Endodermal cell (in vitro differentiated cells): Measurements from ENCODE around the gene PRDM1. TPM values are rescaled to one million over a fixed set of nuclear protein-coding genes. Genes with fewer than 3 reads are reported as not detected.

ENCODE experiments used
- DNase-seq: peaks from one replicate; pipeline ENCODE4 v3.0.0-alpha.2; 2017
- H3K27ac ChIP-seq: 2 replicates; pipeline ENCODE4 v1.5.1; 2013; ENCODE audit warnings: mild to moderate bottlenecking, low read depth, low read length, moderate library complexity
- H3K27me3 ChIP-seq: 2 replicates; pipeline ENCODE4 v1.6.1; 2013; ENCODE audit warnings: mild to moderate bottlenecking, low read length, moderate library complexity; ENCODE audit not compliant: insufficient read depth, control insufficient read depth, poor library complexity, severe bottlenecking
- H3K36me3 ChIP-seq: 2 replicates; pipeline ENCODE4 v1.7.0; 2013; ENCODE audit warnings: mild to moderate bottlenecking, low read length, moderate library complexity; ENCODE audit not compliant: control insufficient read depth, insufficient read depth
- H3K4me1 ChIP-seq: one replicate; pipeline ENCODE4 v1.7.0; 2013; ENCODE audit warnings: low read length; ENCODE audit not compliant: control insufficient read depth, insufficient read depth
- H3K4me3 ChIP-seq: 2 replicates; pipeline ENCODE4 v1.5.1; 2013; ENCODE audit warnings: mild to moderate bottlenecking, low read length, moderate library complexity
- H3K9ac ChIP-seq: 2 replicates; pipeline ENCODE4 v1.6.1; 2013; ENCODE audit warnings: mild to moderate bottlenecking, low read length, moderate library complexity; ENCODE audit not compliant: poor library complexity, severe bottlenecking; ENCODE audit errors: extremely low read depth
- H3K9me3 ChIP-seq: 2 replicates; pipeline ENCODE4 v1.6.1; 2013; ENCODE audit warnings: mild to moderate bottlenecking, low read length, moderate library complexity; ENCODE audit not compliant: control insufficient read depth
- H3K27ac Mint-ChIP-seq: 2 replicates; pipeline ENCODE4 v1.8.0; 2020; ENCODE audit warnings: mixed read lengths
- H3K27me3 Mint-ChIP-seq: 2 replicates; pipeline ENCODE4 v1.8.0; 2021; ENCODE audit warnings: mild to moderate bottlenecking, mixed read lengths; ENCODE audit not compliant: insufficient read depth
- H3K36me3 Mint-ChIP-seq: 2 replicates; pipeline ENCODE4 v1.8.0; 2020; ENCODE audit warnings: low read depth, mixed read lengths
- H3K4me1 Mint-ChIP-seq: 2 replicates; pipeline ENCODE4 v1.8.0; 2020; ENCODE audit warnings: mixed read lengths
- H3K4me3 Mint-ChIP-seq: 2 replicates; pipeline ENCODE4 v1.8.0; 2020; ENCODE audit warnings: mild to moderate bottlenecking, moderate library complexity, mixed read lengths
- H3K9me3 Mint-ChIP-seq: 2 replicates; pipeline ENCODE4 v1.8.0; 2020; ENCODE audit warnings: mild to moderate bottlenecking, mixed read lengths
- WGBS, 2 experiments: methylation state at CpG; one replicate each; pipeline versions ENCODE4 v1.1.5 to v1.1.7; 2013; ENCODE audit warnings: missing lambda C conversion rate in 2 of 2, mixed read lengths in 1 of 2; ENCODE audit not compliant: insufficient coverage in 1 of 2, insufficient read length in 1 of 2; 5-methylcytosine and 5-hydroxymethylcytosine counted together
- total RNA-seq, 2 donors: library from RNA; stranded (reverse); fragmentation: NEBNext Ultra II Directional in 1 of 2; extraction: Animal tissue kit (Norgen Biotek cat#: 25700) in 1 of 2; gene quantifications; 2 replicates in 1 of 2; 3 replicates in 1 of 2; pipeline ENCODE4 v1.2.1, GENCODE V29; 2021
- TF ChIP-seq, protein P1 (sequence below): fragments of 200-600 bp; sonication (generic); conservative IDR thresholded peaks from 2 replicates; pipeline ENCODE4 v1.5.0; 2021; ENCODE audit warnings: antibody characterized with exemption, mild to moderate bottlenecking

Gene PRDM1
- total RNA-seq, 2 donors from 2014 or later, result 54.0 to 74.3 TPM

DNA sequence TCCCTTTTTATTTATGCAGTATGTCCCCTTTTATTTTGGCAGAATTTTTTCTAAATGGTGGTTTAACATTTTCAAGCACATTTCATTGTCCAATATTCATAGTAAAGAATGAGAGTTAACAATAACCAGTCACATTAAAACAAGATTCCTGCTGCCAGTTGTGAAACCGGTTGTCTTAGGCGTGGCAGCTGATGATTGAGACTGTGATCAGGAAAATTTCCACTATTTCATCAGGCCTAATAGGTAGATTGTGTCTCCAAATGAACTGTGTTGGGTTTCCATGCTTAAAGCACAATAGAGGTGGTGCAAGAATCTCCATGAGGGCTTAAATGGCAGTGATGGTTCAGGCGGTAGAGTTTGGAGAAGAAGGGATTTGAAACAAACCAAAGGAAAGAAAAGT, 15.3 kb downstream of the PRDM1 start:
- TF ChIP-seq, protein P1, sequence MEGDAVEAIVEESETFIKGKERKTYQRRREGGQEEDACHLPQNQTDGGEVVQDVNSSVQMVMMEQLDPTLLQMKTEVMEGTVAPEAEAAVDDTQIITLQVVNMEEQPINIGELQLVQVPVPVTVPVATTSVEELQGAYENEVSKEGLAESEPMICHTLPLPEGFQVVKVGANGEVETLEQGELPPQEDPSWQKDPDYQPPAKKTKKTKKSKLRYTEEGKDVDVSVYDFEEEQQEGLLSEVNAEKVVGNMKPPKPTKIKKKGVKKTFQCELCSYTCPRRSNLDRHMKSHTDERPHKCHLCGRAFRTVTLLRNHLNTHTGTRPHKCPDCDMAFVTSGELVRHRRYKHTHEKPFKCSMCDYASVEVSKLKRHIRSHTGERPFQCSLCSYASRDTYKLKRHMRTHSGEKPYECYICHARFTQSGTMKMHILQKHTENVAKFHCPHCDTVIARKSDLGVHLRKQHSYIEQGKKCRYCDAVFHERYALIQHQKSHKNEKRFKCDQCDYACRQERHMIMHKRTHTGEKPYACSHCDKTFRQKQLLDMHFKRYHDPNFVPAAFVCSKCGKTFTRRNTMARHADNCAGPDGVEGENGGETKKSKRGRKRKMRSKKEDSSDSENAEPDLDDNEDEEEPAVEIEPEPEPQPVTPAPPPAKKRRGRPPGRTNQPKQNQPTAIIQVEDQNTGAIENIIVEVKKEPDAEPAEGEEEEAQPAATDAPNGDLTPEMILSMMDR, result no peak
- no peak overlapping the region for H3K27ac Mint-ChIP-seq

DNA sequence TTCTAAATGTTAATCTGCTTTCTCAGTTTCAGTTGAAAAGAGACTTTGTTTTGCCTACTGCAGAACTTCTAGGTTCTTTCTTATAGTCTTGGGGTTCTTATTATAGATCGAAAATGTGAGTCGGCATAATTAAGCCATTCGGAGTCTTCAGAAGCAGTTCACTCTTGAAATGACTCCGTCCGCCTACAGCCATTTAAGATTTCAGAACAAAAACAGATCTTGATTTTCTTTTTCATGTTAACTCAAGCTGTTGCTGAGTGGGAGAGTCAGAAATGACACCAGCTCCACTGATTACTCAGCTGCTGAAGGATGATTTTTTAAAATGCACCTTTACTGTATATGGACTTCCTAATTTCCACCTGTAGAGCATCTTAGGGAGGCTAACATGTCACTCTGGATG, 15.9 kb downstream of the PRDM1 start:
- no peak overlapping the region for H3K27ac Mint-ChIP-seq
- DNase-seq, result no peak
- H3K4me1 Mint-ChIP-seq, result peaks cover 63% of the 10 kb centered on the region
- 94 to 100% methylated on average over 5 of the region's 5 CpGs for WGBS, 2 experiments
- peaks cover 80% of the 10 kb centered on the region for H3K36me3 Mint-ChIP-seq
- no peak overlapping the region for H3K27ac ChIP-seq
- no peak overlapping the region for H3K4me3 Mint-ChIP-seq
- peaks cover 13% of the 10 kb centered on the region for H3K4me1 ChIP-seq
- H3K27me3 ChIP-seq, result no peaks in the 10 kb centered on the region
- no peaks in the 10 kb centered on the region for H3K27me3 Mint-ChIP-seq
- TF ChIP-seq, protein P1, result no peak
- H3K4me3 ChIP-seq, result no peak overlapping the region
- H3K9me3 ChIP-seq, result no peaks in the 10 kb centered on the region
- no peak overlapping the region for H3K9ac ChIP-seq
- peaks cover 93% of the 10 kb centered on the region for H3K36me3 ChIP-seq
- H3K9me3 Mint-ChIP-seq, result no peaks in the 10 kb centered on the region

More for the DNA sequence above, 15.3 kb downstream of the PRDM1 start:
- Histone ChIP-seq H3K4me3 (no peak overlapping the region), H3K27ac (no peak overlapping the region), H3K9me3 (no peaks in the 10 kb centered on the region), H3K9ac (no peak overlapping the region), H3K4me1 (peaks cover 13% of the 10 kb centered on the region), H3K27me3 (no peaks in the 10 kb centered on the region), H3K36me3 (peaks cover 93% of the 10 kb centered on the region)
- 97% methylated on average over 3 of the region's 3 CpGs; no CpG with 5 or more reads in 1 of the 2 experiments for WGBS, 2 experiments
- no peak for DNase-seq
- Mint-ChIP-seq H3K4me1 (peaks cover 63% of the 10 kb centered on the region), H3K36me3 (peaks cover 78% of the 10 kb centered on the region), H3K27me3 (no peaks in the 10 kb centered on the region), H3K4me3 (no peak overlapping the region), H3K9me3 (no peaks in the 10 kb centered on the region)

DNA sequence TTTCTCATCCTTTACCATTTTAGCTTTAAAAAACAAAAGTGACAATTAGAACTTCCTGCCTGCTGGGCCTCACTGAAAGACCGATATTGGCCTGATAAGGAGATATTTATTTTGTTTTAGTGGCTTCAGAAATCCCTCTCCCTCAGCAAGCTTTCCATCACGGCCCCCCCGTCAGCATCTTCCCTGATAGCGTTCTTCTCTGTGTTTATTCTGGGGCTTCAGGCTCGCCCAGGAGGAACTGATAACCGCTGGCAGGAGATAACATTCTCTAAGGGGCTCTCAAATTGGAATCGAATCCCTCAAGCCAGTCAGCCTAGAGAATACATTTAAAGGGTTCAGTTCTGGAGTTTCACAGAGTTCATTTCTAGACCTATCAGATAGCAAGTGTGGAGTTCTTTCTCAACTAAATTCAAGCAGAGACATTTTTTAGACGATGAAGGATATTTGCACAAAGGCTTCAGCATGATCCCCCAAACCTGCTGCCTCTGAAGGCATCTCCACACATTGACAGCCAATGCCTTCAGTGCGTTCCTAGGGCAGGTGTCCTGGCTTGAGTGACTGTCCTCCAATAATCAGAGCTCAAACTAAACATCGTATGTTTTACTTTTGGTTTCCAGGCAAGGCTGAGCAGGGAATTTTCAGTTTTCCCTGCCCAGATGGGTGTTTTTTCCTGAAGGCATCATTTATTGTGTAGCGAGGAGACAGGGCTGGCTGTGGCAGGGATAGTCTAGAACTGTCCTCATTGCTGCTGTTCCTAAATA, 17.0 kb downstream of the PRDM1 start:
- Mint-ChIP-seq H3K27me3 (no peaks in the 10 kb centered on the region), H3K36me3 (peaks cover 77% of the 10 kb centered on the region), H3K9me3 (no peaks in the 10 kb centered on the region), H3K4me1 (peaks cover 54% of the 10 kb centered on the region), H3K27ac (peak overlapping the region; percentile 7), H3K4me3 (peak overlapping the region; percentile 11)
- Histone ChIP-seq H3K27me3 (no peaks in the 10 kb centered on the region), H3K4me1 (peaks cover 13% of the 10 kb centered on the region), H3K4me3 (no peak overlapping the region), H3K27ac (no peak overlapping the region), H3K36me3 (peaks cover 93% of the 10 kb centered on the region), H3K9ac (no peak overlapping the region), H3K9me3 (no peaks in the 10 kb centered on the region)
- TF ChIP-seq, protein P1, result no peak
- peak; percentile 84 for DNase-seq
- whole genome bisulfite sequencing, 2 experiments, result 39 to 70% methylated on average over 9 to 11 of the region's 11 CpGs
